ENCODE measurements around the gene SAMM50. TPM values are rescaled to one million over a fixed set of nuclear protein-coding genes. Genes with fewer than 3 reads are reported as not detected.

The SAMM50 gene
- total RNA-seq, 4 donors from 2014 or later: 23.2 to 36.0 (median 32.3) TPM

- peak; percentile 83 to 98 for DNase-seq (ENCODE audit: low spot score in 2 of 2)
- H3K4me3 ChIP-seq (ENCODE audit: low read depth, poor library complexity, severe bottlenecking): peak within 1 kb of the TSS; percentile 25
- TF ChIP-seq CTCF (IDR thresholded peaks at IDR 0.05): no peak
- WGBS, 2 donors: 0 to 5% methylated on average over 5 to 50 of the region's 100 CpGs
- intact Hi-C loops (cut with DNase I; ENCODE audit: low total_unique reads): no loop called here
Observed at GRCh38 chr22:43923631-43924464, 31.4 kb upstream of the SAMM50 start, which contains the start of gene PNPLA3. TSS of gene PNPLA3 (plus strand) at chr22:43923805. CDS start at chr22:43923912, 107 bp downstream.

GRCh38 chr22:43924877-43925276 lies 30.4 kb upstream of the SAMM50 start:
- WGBS, 2 donors: 70% methylated on average over 7 of the region's 7 CpGs
- intact Hi-C loops (cut with DNase I; ENCODE audit: low total_unique reads): no loop called here
- no peak overlapping the region for H3K4me3 ChIP-seq (ENCODE audit: low read depth, poor library complexity, severe bottlenecking)
- DNase-seq (ENCODE audit: low spot score in 2 of 2): no peak
- no peak for TF ChIP-seq POLR2A (IDR thresholded peaks at IDR 0.05)
- no peak for TF ChIP-seq CTCF (IDR thresholded peaks at IDR 0.05)

- DNase-seq (ENCODE audit: low spot score in 2 of 2): no peak
- H3K4me3 ChIP-seq (ENCODE audit: low read depth, poor library complexity, severe bottlenecking): no peak overlapping the region
- intact Hi-C loops (cut with DNase I; ENCODE audit: low total_unique reads): no loop called here
- TF ChIP-seq CTCF (IDR thresholded peaks at IDR 0.05) (no peak), POLR2A (IDR thresholded peaks at IDR 0.05) (no peak)
- 53 to 54% methylated on average over 5 to 6 of the region's 6 CpGs for WGBS, 2 donors
Observed at GRCh38 chr22:43925433-43926348, 29.6 kb upstream of the SAMM50 start.

- WGBS, 2 donors: 47 to 67% methylated on average over 1 of the region's 1 CpG
- intact Hi-C loops (cut with DNase I; ENCODE audit: low total_unique reads): no loop called here
- no peak for TF ChIP-seq CTCF (IDR thresholded peaks at IDR 0.05)
- TF ChIP-seq POLR2A (IDR thresholded peaks at IDR 0.05): no peak
- H3K4me3 ChIP-seq (ENCODE audit: low read depth, poor library complexity, severe bottlenecking): no peak overlapping the region
- no peak for DNase-seq (ENCODE audit: low spot score in 2 of 2)
Observed at GRCh38 chr22:43926349-43926710, 28.9 kb upstream of the SAMM50 start.

- intact Hi-C loops (cut with DNase I; ENCODE audit: low total_unique reads): no loop called here
- no peak for DNase-seq (ENCODE audit: low spot score in 2 of 2)
- no peak overlapping the region for H3K4me3 ChIP-seq (ENCODE audit: low read depth, poor library complexity, severe bottlenecking)
- WGBS, 2 donors: 83 to 88% methylated on average over 3 to 5 of the region's 5 CpGs
- no peak for TF ChIP-seq POLR2A (IDR thresholded peaks at IDR 0.05)
- no peak for TF ChIP-seq CTCF (IDR thresholded peaks at IDR 0.05)
Observed at GRCh38 chr22:43928468-43928867, 26.8 kb upstream of the SAMM50 start.

Data from lower leg skin (tissue), 4 donors.